HK-2 (cell line): ENCODE data around the gene GRIN1.
"Not testable (repeated sequence)": the region's sequence is repeated elsewhere in the genome, so short reads cannot be mapped to it uniquely, and the experiment has no call there.

Source experiments
- DNase-seq: peaks from one replicate; pipeline ENCODE4 v3.0.0-alpha.2; 2018; ENCODE audit not compliant: unreplicated experiment

The GRIN1 gene

DNA sequence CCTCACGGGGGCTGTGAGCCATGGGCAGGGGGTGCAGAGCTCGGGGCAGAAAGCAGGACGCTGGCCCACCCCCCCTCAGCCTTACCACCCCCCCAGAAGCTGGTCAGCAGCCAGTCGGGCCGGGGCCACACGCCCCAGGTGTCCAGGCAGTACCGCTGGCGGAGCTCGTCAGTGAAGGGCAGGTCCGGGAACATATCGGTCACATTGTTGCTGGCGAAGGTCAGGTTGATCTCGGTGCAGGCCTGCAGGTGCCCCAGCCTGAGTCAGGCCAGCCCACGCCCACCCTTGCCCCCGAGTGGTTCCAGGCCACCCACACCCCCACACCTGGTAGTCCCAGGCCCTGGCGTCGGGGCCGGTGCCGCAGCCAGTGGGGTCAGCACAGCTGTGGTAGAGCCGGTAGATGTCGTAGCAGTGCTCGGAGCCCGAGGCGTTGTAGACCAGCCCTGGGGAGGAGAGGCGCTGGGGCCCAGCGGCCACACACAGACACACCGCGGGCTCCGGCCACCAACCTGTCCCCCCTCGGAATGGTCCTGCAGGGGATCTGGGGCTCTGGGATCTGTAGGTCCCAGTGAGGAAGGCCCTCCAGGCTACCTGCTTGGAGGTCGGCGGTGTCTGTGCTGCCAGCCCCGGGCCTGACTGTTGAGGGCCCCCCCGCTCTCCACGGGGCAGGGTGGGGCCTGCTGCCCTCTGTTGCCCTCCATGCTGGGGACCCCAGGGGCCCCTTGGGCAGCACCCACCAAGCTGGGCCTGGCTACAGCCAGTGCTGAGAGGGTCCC, 27.0 kb upstream of the GRIN1 start:
- DNase-seq, result no peak

DNA sequence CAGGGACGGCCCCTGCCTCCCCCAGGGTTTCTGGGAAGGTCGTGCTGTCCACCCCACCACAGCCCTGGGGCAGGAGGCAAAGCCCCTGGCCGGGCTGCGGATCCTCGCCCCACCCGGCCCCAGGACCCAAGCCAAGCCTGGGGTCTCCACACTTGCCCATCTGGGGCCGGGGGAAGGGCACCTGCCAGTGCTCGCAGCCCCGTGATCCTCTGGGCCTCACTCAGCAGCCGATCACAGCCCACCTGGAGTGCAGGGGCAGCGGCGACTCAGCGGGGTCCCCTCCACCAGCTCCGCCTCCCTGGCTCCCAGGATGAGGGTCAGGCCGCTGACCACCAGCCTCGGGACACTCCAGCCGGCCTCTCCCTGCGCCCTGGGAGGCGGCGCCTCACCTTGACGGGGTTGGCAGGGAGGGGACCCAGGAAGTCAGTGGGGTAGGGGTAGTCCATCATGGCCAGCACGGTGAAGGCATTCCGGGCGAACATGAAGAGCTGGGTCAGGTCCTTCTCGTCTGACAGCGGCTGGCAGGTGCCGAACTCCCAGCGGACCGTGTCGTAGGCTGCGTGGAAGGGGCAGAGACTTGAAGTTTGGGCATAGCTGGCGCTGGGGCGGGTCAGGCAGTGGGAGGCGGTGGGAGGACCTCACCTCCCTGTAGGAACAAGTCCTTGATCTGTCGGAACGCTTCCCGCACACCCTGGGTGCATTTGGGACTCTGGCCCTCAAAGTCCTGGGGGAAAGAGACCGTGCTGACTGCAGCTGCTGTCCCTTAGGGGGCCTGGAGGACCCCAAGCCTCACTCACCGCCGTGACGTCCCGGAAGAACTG, 26.2 kb upstream of the GRIN1 start:
- no peak for DNase-seq

DNA sequence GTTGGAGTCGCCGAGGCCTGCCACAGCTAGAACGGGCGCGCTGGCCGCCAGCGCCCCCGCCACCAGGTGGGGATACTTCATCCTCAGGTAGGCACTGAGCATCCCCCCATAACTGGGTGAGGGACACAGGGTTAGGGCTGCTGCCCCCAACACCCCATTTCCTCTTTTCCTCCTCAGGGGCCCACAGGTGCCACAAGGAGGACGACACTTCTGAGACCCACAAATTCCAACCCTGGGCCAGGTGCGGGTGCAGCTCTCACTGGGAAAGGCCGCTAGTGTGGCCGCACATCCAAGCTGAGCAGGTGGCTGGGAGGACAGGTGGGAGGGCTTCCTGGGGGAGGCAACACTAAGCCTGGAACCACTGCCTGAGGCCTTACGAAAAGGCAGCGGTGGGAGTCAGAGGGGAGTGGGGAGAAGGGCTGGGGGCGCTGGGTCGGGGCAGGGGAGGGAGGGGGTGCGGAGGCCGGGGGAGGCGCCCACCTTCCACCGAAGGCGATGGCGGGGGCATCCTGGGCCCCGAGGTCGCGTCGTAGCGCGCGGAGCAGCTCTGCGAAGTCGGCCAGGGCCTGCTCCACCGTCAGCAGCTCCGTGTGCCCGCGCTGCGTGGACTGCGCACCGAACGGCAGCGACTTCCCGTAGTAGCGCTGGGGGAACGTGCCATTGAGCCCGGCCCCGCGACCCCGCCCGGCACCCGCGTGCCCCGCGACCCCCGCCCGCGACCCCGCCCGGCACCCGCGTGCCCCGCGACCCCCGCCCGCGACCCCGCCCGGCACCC, 25.4 kb upstream of the GRIN1 start:
- no peak for DNase-seq

DNA sequence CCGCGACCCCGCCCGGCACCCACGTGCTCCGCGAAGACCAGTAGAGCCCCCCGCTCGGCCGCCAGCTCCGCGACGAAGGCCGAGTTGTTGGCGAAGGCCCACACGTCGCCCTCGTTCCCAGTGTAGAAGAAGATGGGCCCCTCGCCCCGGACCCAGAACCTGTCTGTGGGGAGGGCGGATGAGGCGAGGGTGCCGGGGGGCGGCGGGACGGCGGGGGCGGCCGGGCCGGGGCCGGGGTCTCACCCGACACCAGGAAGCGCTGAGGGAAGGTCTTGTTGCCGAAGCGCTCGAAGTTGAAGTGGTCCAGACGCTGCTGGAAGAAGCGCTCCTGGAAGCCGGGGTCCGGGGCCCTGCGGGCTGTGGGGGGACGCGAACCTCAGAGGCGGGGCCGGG, 24.7 kb upstream of the GRIN1 start:
- DNase-seq, result no peak

DNA sequence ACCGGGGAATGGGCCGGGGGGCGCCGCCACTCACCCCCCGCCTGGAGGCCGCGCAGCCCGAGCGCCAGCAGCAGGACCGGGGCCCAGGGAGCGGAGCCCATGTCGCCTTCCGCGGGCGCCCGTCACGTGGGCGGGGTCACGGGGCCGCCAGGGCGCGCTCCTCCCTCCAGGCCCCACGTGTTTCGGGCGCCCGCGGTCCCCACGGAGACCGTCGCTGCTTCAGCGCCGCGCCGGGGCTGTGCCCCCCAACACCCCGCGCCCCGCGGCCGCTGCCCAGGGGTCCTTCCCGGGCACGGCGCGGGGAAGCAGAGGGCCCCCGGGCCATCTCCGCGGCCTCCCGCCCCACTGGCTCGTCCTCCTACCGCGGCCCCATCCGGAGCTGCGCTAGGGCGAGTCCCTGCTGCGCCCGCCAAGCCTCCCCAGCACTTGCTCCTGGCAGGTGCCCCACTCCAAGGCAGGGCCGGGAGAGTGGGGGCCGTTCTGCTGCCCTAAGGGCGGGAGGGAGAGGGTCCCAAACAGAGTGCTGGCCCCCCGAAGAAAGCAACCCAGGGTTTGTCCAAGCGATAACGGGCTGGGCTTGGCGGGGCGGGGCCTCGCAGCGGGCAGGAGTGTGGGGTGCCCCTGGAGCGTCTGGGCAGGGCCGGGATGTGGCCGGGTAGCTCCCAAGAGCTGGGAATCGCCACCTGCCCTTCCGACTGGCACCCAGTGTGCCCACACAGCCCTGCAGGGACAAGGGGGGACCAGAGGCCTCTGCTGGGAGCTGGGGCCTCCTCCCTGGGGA, 24.2 kb upstream of the GRIN1 start, which contains the start of gene DPP7:
Gene DPP7 (minus strand): TSS at position 121 of the 781 bp plus-strand sequence. CDS start 20 bp downstream, at position 101.
- peak; percentile 68 for DNase-seq

DNA sequence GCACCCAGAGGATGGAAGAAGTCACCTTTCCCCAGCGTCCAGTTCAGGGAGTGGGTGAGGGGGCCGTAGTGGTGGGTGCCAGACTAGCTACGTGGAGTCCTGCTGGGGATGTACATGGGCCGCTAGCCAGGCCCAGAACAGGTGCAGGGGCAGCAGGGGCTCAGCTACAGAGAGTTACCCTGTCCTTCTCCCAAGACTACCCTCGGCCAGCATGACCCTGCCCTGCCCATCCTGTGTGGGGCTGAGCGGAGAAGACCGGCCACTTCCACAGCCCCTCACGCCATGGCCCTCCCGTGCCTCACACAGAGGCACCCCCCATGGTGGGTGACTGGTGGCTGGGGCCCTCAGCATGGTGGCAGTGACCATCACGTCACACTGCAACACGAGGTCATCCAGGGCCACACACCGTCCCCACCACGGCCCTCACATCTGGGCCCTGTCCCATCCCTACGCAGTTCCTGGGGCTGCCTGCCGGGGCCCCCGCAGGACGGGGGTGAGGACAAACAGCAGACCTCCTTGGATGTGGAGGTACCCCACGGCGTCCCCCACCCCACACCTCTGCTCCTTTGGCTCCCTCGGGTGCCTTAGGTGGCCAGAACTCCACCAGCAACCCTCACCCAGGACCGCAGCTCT, 23.4 kb upstream of the GRIN1 start:
- DNase-seq, result no peak

DNA sequence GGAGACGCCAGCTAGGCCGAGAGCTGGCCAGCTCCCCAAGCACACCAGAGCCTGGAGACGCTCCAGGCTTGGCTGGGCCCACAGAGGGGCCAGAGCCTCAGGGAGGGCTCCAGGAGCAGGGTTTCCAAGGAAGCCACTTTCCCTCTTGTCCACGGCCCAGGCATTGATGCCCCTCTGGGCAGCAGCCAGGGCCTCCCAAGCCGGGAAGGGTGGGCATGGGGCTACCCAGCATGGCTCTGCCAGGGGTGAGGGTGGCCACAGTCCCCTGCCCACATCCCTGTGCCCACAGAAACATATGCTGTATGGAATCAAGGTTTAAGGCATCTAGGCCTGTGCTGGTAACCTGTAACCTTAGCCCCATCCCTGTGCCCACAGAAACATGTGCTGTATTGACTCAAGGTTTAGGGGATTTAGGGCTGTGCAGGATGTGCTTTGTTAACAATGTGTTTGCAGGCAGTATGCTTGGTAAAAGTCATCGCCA, 22.9 kb upstream of the GRIN1 start:
- DNase-seq, result no peak

DNA sequence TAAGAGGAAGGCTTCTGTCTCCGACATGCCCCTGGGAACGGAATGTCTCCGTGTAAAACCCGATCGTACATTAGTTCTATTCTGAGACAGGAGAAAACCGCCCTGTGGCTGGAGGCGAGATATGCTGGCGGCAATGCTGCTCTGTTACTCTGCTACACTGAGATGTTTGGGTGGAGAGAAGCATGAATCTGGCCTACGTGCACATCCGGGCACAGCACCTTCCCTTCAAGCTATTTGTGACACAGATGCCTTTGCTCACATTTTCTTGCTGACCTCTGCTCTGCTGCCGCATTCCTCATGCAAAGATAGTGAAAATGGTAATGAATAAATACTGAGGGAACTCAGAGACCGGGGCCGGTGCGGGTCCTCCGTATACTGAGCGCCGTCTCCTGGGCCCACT, 22.2 kb upstream of the GRIN1 start:
- DNase-seq, result no peak

DNA sequence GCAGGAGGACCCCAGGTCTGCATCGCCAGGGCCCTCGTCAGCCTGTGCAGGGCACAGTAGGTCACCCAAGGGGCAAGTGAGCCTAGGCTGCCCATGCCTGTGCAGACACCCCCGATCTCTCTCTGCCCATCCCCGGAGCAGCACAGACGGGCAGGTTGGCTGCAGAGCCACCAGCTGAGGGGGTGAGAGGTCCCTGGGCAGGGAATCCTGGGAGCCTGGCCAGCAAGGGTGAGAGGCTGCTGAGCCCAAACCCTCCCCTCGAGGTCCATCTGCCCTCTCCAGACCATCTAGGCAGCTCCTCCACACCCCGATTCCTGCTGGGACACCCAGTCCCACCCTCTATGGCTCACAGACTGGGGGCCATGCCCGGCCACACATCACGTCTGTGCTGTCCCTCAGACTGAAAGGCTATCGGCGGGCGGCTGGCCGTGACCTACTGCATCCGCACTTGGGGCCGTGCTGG, 21.7 kb upstream of the GRIN1 start:
- DNase-seq, result no peak

DNA sequence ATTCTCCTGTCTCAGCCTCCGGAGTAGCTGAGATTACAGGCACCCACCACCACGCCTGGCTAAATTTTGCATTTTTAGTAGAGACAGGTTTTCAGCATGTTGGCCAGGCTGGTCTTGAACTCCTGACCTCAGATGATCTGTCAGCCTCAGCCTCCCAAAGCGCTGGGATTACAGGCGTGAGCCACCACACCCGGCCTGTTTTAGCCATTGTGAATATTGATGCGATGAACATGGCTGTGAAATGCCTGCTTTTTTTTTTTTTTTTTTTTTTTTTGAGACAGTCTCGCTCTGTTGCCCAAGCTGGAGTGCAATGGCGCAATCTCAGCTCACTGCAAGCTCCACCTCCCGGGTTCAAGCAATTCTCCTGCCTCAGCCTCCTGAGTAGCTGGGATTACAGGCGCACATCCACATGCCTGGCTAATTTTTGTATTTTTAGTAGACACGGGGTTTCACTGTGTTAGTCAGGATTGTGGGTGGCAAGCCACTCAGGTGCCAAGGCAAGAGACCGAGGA, 20.8 kb upstream of the GRIN1 start:
- DNase-seq, result not testable (repeated sequence)

DNA sequence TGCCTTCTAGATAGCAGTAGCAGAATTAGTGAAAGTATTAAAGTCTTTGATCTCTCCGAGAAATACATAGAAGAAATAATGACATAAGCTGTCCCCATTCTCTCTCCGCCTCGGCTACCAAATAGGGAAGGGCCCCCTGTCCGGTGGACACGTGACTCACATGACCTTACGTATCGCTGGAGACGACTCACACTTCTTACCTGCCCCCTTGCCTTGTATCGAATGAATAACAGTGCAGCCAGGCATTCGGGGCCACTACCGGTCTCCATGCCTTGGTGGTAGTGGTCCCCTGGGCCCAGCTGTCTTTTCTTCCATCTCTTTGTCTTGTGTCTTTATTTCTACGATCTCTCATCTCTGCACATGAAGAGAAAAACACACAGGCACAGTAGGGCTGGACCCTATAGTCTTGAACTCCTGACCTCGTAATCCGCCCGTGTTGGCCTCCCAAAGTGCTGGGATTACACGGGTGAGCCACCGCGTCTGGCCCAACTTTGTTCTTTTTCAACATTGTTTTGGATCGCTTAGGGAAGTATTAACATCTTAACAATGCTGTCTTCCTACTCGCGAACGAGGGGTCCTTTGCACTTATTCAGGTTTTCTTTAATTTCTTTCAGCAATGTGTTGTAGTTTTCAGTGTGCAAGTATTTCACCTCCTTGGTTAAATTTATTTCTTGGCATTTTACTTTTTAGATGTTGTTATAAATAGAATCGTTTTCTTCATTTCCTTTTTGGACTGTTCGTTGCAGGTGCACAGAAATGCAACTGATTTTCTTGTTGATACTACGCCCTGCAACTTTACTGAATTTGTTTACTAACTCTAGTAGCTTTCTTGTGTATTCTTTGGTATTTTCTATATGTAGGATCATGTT, 16.8 kb upstream of the GRIN1 start:
- not testable (repeated sequence) for DNase-seq

DNA sequence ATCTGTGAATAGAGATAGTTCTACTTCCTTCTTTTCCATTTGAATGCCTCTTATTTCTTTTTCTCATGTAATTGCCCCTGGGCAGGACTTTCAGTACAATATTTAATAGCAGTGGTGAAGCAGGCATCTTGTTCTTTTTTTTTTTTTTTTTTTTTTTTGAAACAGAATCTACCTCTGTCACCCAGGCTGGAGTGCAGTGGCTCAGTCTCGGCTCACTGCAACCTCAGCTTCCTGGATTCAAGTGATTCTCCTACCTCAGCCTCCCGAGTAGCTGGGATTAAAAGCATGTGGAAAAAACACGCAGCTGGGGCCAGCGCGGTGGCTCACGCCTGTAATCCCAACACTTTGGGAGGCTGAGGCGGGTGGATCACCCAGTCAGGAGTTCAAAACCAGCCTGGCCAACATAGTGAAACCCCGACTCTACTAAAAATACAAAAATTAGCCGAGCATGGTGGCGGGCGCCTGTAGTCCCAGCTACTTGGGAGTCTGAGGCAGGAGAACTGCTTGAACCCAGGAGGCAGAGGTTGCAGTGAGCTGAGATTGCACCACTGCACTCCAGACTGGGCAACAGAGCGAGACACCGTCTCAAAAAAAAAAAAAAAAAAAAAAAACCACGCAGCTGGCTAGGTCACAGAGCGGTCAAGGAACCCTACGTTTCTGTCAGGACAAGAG, 16.0 kb upstream of the GRIN1 start:
- DNase-seq, result not testable (repeated sequence)

DNA sequence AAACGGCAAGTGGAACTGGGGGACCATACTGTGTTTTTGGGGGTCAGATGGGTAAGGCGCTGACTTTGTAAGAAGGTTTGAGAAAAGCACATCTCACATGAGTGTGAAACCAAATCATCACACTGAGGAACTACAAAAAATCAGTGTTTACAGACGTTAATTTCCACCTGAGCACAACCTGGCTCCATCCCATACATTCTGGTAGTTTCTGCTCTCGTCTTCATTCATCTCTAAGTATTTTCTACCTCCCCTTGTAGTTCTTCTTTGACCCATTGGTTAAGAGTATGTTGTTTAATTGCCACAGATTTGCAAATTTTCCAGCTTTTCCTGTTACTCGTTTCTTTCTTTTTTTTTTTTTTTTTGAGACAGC, 15.5 kb upstream of the GRIN1 start:
- no peak for DNase-seq

DNA sequence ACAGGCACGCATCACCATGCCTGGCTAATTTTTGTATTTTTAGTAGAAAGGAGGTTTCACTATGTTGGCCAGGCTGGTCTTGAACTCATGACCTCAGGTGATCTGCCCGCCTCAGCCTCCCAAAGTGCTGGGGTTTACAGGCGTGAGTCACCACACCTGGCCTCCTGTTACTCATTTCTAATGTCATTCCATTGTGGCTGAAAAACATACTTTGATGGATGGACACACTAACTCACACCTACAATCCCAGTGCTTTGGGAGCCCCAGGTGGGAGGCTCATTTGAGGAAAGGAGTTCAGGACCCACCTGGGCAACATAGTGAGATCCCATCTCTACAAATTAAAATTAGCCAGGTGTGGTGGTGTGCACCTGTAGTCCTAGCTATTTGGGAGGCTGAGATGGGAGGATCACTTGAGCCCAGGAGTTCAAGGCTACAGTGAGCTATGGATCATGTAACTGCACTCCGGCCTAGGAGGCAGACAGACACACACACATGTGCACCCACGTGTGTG, 14.9 kb upstream of the GRIN1 start:
- not testable (repeated sequence) for DNase-seq

DNA sequence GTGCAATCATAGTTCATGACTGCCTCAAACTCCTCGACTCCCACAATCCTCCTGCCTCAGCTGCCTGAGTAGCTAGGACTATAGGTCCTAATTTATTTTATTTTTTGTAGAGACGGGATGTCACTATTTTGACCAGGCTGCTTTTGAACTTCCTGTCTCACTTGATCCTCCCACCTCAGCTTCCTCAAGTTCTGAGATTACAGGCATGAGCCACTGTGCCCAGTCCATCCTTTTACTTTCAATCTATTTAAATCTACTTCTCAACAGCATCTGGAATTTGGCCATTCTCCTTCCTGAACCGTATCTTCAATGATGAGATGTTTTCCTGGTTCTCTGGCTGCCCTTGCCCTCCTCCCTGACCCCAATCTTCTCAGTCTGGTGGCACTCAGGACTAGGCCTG, 12.2 kb upstream of the GRIN1 start:
- no peak for DNase-seq

DNA sequence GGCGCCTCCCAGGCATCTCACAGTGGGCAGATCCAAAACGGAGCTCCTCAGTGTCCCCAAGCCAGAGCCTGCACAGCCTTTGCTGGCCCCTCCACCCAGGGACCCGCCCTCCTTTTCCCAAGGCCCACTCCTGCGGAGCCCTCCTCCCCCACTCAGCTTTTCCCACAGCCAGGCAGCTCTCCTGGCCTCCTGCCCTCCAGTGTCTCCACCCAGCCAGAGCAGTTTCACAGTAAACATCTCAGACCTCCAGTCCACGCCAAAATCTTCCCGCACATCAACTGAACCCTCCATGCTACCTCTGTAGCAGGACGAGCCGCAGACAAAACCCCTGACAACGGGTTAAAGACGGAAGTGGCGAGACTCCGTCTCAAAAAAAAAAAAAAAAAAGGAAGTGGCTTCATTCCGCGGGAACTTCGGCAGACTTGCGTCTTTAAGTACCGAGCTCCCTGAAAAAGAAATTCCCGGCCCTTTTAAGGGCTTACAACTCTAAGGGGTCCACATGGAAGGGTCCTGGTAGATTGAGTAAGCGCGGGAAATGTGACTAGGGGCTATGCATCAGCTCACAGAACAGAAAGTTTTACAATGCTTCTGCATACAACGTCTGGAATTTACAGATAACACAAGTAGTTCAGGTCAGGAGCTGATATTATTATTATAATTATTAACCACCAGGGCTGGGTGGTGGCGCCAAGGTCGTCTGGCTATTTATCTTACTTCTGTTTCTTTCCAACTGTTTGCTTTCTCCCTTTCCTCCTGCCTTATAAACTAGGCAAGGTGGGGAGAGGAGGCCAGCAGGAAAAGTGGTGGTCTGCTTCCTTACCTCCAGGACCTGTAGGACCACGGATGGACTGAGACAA, 11.4 kb upstream of the GRIN1 start:
- no peak for DNase-seq

DNA sequence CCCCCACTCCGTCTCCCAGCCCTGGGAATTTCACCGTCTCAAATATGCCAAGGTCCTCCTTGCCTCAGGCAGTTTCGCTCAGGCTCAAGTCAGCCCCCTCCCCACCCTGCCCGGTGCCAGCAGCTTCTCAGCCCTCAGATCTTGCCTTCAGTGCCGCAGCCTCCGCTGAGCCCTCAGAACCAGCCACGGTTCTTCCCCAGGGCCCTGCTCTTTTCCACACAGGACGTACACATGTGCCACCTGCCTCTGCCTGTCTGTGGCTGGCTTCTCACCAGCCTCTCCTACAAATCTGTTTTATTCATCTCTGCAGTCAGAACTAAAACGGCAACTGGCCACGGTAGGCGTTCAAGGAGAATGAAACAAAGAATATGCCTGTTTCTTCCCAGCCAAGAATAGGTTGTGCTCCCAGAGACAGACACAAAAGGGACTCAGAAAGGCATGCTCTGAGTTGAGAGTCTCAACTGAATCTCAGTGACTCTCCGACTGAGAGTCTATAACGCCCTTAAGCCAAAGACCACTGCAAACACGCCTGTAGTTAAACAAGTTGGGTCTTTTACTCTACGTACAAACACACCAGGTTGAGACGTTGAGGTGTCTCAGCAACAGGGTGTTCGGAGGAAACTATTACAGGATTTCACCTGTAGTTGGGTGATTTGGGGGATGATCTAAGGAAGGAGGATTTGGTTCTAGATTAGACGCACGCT, 10.6 kb upstream of the GRIN1 start:
- no peak for DNase-seq
